Fibroblast of the aortic adventitia (primary cell): ENCODE measurements around the gene TSPYL4. TPM values are rescaled to one million over a fixed set of nuclear protein-coding genes. Genes with fewer than 3 reads are reported as not detected.

ENCODE experiments used
- DNase-seq: peaks from one replicate; pipeline ENCODE4 v3.0.0-alpha.2; 2010; ENCODE audit warnings: low read depth
- H3K4me3 ChIP-seq: 2 replicates; pipeline ENCODE4 v1.5.1; 2011; ENCODE audit warnings: low read depth, mild to moderate bottlenecking, control low read depth, low read length, moderate library complexity
- CTCF ChIP-seq: IDR thresholded peaks from 2 replicates; pipeline ENCODE4 v1.5.1; 2011; ENCODE audit warnings: mild to moderate bottlenecking, low read length, control low read depth, inconsistent platforms; ENCODE audit not compliant: insufficient read depth
- total RNA-seq: library from RNA; depleted of rRNA; stranded (reverse); fragments of >200 nt; gene quantifications from 2 replicates; pipeline ENCODE4 v1.2.3, GENCODE V29; 2012; ENCODE audit warnings: low replicate concordance

Gene TSPYL4
- 14.9 and 15.6 TPM in 2 replicates for total RNA-seq

GRCh38 chr6:116253505-116254296, at the start of gene TSPYL4:
TSPYL4 (minus strand) TSS chr6:116254075; CDS start chr6:116254008, 67 bp downstream.
- peak; percentile 98 for DNase-seq

GRCh38 chr6:116301104-116301503, 47.2 kb upstream of the TSPYL4 start:
- H3K4me3 ChIP-seq = no peak overlapping the region
- no peak for DNase-seq
- no peak for TF ChIP-seq CTCF

More at GRCh38 chr6:116253505-116254296, at the start of gene TSPYL4:
- H3K4me3 ChIP-seq = peak within 1 kb of the TSS; percentile 98
- TF ChIP-seq CTCF = no peak

- no peak for TF ChIP-seq CTCF
- no peak overlapping the region for H3K4me3 ChIP-seq
- no peak for DNase-seq
Measured at GRCh38 chr6:116300566-116300965, 46.7 kb upstream of the TSPYL4 start.

- TF ChIP-seq CTCF = no peak
- DNase-seq = no peak
- H3K4me3 ChIP-seq = no peak overlapping the region
Measured at GRCh38 chr6:116298973-116299372, 45.1 kb upstream of the TSPYL4 start.

- TF ChIP-seq CTCF = no peak
- DNase-seq = no peak
- H3K4me3 ChIP-seq = no peak overlapping the region
Measured at GRCh38 chr6:116298273-116298672, 44.4 kb upstream of the TSPYL4 start.

GRCh38 chr6:116292553-116292952, 38.7 kb upstream of the TSPYL4 start:
- TF ChIP-seq CTCF = no peak
- no peak overlapping the region for H3K4me3 ChIP-seq
- no peak for DNase-seq
